ENCODE measurements around the gene MEIKIN. TPM values are rescaled to one million over a fixed set of nuclear protein-coding genes. Genes with fewer than 3 reads are reported as not detected.

Gene MEIKIN
- total RNA-seq, 1 experiment from 2014 or later: not detected

DNA sequence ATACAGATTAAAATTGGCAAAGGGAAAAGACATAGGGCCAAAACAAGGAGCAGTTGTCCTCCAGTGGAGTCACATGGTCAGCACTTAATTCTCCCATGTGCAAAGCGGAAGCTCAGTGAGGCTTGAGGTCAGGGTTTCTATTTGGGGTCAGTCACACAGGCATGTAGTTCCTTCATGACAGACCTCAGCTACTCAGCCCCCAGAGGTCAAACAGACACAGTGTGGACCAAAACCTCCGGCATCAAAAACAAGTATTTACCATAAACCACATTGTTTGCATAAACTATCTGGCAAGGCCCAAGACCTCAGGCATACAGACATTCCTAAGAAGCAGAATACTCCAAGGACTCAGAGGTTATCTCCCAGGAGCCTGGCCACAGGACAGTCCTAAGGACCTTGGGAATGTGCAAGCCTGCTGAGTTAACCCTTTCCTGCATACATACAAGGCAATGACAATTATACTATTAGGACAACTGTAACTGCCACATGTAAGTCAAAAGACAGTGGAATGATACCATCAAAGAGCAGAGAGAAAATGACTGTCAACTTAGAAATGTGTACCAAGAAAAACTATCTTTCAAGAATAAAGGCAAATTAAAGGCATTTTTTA lies 120.0 kb downstream of the MEIKIN start:
- H3K36me3 ChIP-seq (ENCODE audit: control insufficient read depth, insufficient read depth, low read length): no peaks in the 10 kb centered on the region
- CTCF ChIA-PET: no interaction called here
- no peaks in the 10 kb centered on the region for H3K27me3 ChIP-seq (ENCODE audit: control insufficient read depth, insufficient read depth, low read length)
- intact Hi-C loops (cut with micrococcal nuclease; ENCODE audit: unreplicated experiment): no loop called here
- H3K4me1 ChIP-seq (ENCODE audit: control insufficient read depth, insufficient read depth, low read length): no peaks in the 10 kb centered on the region
- no peak overlapping the region for H3K4me3 ChIP-seq (ENCODE audit: low read depth in 2 of 2, low read length in 2 of 2)
- BruUV-seq (replicated peaks): no TSS peak
- no peak overlapping the region for H3K27ac ChIP-seq (ENCODE audit: low read length)
- no peaks in the 10 kb centered on the region; the same call in 1 of the 2 replicates for H3K9me3 ChIP-seq (ENCODE audit: control insufficient read depth, insufficient read depth, low read depth, low read length)
- in situ Hi-C loops (cut with HindIII; ENCODE audit: low pct_unique_long_range_greater_than_20kb, low sequenced_read_pairs): no loop called here
- TF ChIP-seq, protein P1, sequence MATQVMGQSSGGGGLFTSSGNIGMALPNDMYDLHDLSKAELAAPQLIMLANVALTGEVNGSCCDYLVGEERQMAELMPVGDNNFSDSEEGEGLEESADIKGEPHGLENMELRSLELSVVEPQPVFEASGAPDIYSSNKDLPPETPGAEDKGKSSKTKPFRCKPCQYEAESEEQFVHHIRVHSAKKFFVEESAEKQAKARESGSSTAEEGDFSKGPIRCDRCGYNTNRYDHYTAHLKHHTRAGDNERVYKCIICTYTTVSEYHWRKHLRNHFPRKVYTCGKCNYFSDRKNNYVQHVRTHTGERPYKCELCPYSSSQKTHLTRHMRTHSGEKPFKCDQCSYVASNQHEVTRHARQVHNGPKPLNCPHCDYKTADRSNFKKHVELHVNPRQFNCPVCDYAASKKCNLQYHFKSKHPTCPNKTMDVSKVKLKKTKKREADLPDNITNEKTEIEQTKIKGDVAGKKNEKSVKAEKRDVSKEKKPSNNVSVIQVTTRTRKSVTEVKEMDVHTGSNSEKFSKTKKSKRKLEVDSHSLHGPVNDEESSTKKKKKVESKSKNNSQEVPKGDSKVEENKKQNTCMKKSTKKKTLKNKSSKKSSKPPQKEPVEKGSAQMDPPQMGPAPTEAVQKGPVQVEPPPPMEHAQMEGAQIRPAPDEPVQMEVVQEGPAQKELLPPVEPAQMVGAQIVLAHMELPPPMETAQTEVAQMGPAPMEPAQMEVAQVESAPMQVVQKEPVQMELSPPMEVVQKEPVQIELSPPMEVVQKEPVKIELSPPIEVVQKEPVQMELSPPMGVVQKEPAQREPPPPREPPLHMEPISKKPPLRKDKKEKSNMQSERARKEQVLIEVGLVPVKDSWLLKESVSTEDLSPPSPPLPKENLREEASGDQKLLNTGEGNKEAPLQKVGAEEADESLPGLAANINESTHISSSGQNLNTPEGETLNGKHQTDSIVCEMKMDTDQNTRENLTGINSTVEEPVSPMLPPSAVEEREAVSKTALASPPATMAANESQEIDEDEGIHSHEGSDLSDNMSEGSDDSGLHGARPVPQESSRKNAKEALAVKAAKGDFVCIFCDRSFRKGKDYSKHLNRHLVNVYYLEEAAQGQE (IDR thresholded peaks at IDR 0.05; ENCODE audit: insufficient read depth in 1 of 2, low read depth in 2 of 2, low read length in 1 of 2): no peak
- TF ChIP-seq SIN3A (IDR thresholded peaks at IDR 0.05; ENCODE audit: borderline replicate concordance, insufficient read depth, low read depth, low read length) (no peak), POLR2AphosphoS5 (IDR thresholded peaks at IDR 0.05; ENCODE audit: low read depth, low read length) (no peak), TCF7L2 (IDR thresholded peaks at IDR 0.05; ENCODE audit: low read depth, low read length) (no peak)
- TF ChIP-seq, protein P2, sequence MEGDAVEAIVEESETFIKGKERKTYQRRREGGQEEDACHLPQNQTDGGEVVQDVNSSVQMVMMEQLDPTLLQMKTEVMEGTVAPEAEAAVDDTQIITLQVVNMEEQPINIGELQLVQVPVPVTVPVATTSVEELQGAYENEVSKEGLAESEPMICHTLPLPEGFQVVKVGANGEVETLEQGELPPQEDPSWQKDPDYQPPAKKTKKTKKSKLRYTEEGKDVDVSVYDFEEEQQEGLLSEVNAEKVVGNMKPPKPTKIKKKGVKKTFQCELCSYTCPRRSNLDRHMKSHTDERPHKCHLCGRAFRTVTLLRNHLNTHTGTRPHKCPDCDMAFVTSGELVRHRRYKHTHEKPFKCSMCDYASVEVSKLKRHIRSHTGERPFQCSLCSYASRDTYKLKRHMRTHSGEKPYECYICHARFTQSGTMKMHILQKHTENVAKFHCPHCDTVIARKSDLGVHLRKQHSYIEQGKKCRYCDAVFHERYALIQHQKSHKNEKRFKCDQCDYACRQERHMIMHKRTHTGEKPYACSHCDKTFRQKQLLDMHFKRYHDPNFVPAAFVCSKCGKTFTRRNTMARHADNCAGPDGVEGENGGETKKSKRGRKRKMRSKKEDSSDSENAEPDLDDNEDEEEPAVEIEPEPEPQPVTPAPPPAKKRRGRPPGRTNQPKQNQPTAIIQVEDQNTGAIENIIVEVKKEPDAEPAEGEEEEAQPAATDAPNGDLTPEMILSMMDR (IDR thresholded peaks at IDR 0.05): no peak
- ATAC-seq: no peak
- POLR2A ChIA-PET: no interaction called here
- DNase-seq (ENCODE audit: low read depth, low spot score): no peak

DNA sequence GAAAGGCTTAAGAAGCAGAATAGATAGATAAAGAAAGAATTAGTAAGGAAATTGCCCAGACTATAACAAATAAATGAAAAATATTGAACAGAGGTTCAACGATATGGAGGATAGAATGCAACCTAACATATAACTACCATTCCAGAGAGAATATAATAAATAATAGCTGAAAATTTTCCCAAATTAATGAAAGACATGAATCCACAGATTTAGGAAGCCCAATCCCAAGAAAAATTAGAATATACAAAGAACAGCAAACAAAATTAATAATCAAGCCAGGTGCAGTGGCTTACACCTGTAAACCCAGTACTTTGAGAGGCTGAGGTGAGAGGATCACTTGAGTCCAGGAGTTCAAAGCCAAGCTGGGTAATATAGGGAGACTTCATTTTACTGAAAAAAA lies 120.8 kb downstream of the MEIKIN start:
- BruUV-seq (replicated peaks): no TSS peak
- intact Hi-C loops (cut with micrococcal nuclease; ENCODE audit: unreplicated experiment): no loop called here

More for the DNA sequence above, 120.8 kb downstream of the MEIKIN start:
- no peaks in the 10 kb centered on the region for H3K36me3 ChIP-seq (ENCODE audit: control insufficient read depth, insufficient read depth, low read length)
- in situ Hi-C loops (cut with HindIII; ENCODE audit: low pct_unique_long_range_greater_than_20kb, low sequenced_read_pairs): no loop called here
- no peaks in the 10 kb centered on the region for H3K27me3 ChIP-seq (ENCODE audit: control insufficient read depth, insufficient read depth, low read length)
- no peaks in the 10 kb centered on the region for H3K4me1 ChIP-seq (ENCODE audit: control insufficient read depth, insufficient read depth, low read length)
- H3K9me3 ChIP-seq (ENCODE audit: control insufficient read depth, insufficient read depth, low read depth, low read length): no peaks in the 10 kb centered on the region; the same call in 1 of the 2 replicates
- no peak for ATAC-seq
- no peak overlapping the region for H3K27ac ChIP-seq (ENCODE audit: low read length)
- ChIA-PET POLR2A (no interaction called here), CTCF (no interaction called here)
- H3K4me3 ChIP-seq (ENCODE audit: low read depth in 2 of 2, low read length in 2 of 2): no peak overlapping the region
- TF ChIP-seq TCF7L2 (IDR thresholded peaks at IDR 0.05; ENCODE audit: low read depth, low read length) (no peak), SIN3A (IDR thresholded peaks at IDR 0.05; ENCODE audit: borderline replicate concordance, insufficient read depth, low read depth, low read length) (no peak), POLR2AphosphoS5 (IDR thresholded peaks at IDR 0.05; ENCODE audit: low read depth, low read length) (no peak)
- TF ChIP-seq, protein P1 (IDR thresholded peaks at IDR 0.05; ENCODE audit: insufficient read depth in 1 of 2, low read depth in 2 of 2, low read length in 1 of 2): no peak
- TF ChIP-seq, protein P2 (IDR thresholded peaks at IDR 0.05): no peak
- DNase-seq (ENCODE audit: low read depth, low spot score): no peak

Data from Panc1 (cell line).